GM18951 (cell line): ENCODE results near the gene GIGYF1.

ENCODE experiments used
- POLR2A ChIP-seq: IDR thresholded peaks from 4 replicates; pipeline ENCODE4 v1.6.1; 2011; ENCODE audit warnings: mild to moderate bottlenecking; ENCODE audit not compliant: insufficient read length, insufficient read depth; ENCODE audit errors: extremely low read depth
- in situ Hi-C: fragments of 300-500 bp; cut with MboI; formaldehyde crosslinking; loops from one replicate; pipeline ENCODE4 v1.12.0; 2022; ENCODE audit warnings: low sequenced_read_pairs, mixed read lengths, inconsistent platforms; ENCODE audit not compliant: unreplicated experiment

Gene GIGYF1

GRCh38 chr7:100639995-100640516, 54.0 kb downstream of the GIGYF1 start:
- in situ Hi-C loops = no loop called here
- TF ChIP-seq POLR2A = no peak

GRCh38 chr7:100632951-100633717, 60.9 kb downstream of the GIGYF1 start:
- in situ Hi-C loops = no loop called here
- TF ChIP-seq POLR2A = peak; percentile 47

GRCh38 chr7:100630066-100630465, 64.0 kb downstream of the GIGYF1 start:
- in situ Hi-C loops = no loop called here

More at GRCh38 chr7:100630066-100630465, 64.0 kb downstream of the GIGYF1 start:
- no peak for TF ChIP-seq POLR2A
